ENCODE measurements around the gene GSTK1.
A peak's percentile ranks its signal among the peaks of the same experiment; 100 is the strongest.
"Not testable (repeated sequence)": the region's sequence is repeated elsewhere in the genome, so short reads cannot be mapped to it uniquely, and the experiment has no call there.

Gene GSTK1

GRCh38 chr7:143263266-143264195, at the start of gene GSTK1:
GSTK1 (plus strand) TSS chr7:143263441; CDS start chr7:143263514, 73 bp downstream.
- peak; percentile 69 for DNase-seq (ENCODE audit: low read depth, low spot score)

GRCh38 chr7:143213478-143213877, 49.8 kb upstream of the GSTK1 start:
- not testable (repeated sequence) for DNase-seq (ENCODE audit: low read depth, low spot score)

GRCh38 chr7:143214789-143215679, 48.2 kb upstream of the GSTK1 start:
- peak; percentile 24 for DNase-seq (ENCODE audit: low read depth, low spot score)

GRCh38 chr7:143216151-143216550, 47.1 kb upstream of the GSTK1 start:
- DNase-seq (ENCODE audit: low read depth, low spot score) = no peak

- DNase-seq (ENCODE audit: low read depth, low spot score) = no peak
These were observed 46.6 kb upstream of the GSTK1 start for GRCh38 chr7:143216686-143217085.

GRCh38 chr7:143217806-143218205, 45.4 kb upstream of the GSTK1 start:
- DNase-seq (ENCODE audit: low read depth, low spot score) = no peak

- DNase-seq (ENCODE audit: low read depth, low spot score) = no peak
These were observed 42.0 kb upstream of the GSTK1 start for GRCh38 chr7:143221286-143221685.

- no peak for DNase-seq (ENCODE audit: low read depth, low spot score)
These were observed 41.5 kb upstream of the GSTK1 start, which contains the start of gene TAS2R40 for GRCh38 chr7:143221737-143222136. TAS2R40 (plus strand) TSS chr7:143222037; CDS start chr7:143222079, 42 bp downstream.

- no peak for DNase-seq (ENCODE audit: low read depth, low spot score)
These were observed 40.5 kb upstream of the GSTK1 start for GRCh38 chr7:143222782-143223181.

GRCh38 chr7:143223784-143224183, 39.5 kb upstream of the GSTK1 start:
- DNase-seq (ENCODE audit: low read depth, low spot score) = no peak

GRCh38 chr7:143225047-143225446, 38.2 kb upstream of the GSTK1 start:
- no peak for DNase-seq (ENCODE audit: low read depth, low spot score)

GRCh38 chr7:143227806-143228205, 35.4 kb upstream of the GSTK1 start:
- DNase-seq (ENCODE audit: low read depth, low spot score) = no peak

GRCh38 chr7:143229054-143229790, 34.0 kb upstream of the GSTK1 start:
- DNase-seq (ENCODE audit: low read depth, low spot score) = no peak

- no peak for DNase-seq (ENCODE audit: low read depth, low spot score)
These were observed 32.4 kb upstream of the GSTK1 start for GRCh38 chr7:143230602-143231457.

- DNase-seq (ENCODE audit: low read depth, low spot score) = no peak
These were observed 29.3 kb upstream of the GSTK1 start for GRCh38 chr7:143233816-143234532.

GRCh38 chr7:143234533-143234875, 28.7 kb upstream of the GSTK1 start:
- no peak for DNase-seq (ENCODE audit: low read depth, low spot score)

GRCh38 chr7:143235561-143235960, 27.7 kb upstream of the GSTK1 start:
- no peak for DNase-seq (ENCODE audit: low read depth, low spot score)

GRCh38 chr7:143236408-143236990, 26.7 kb upstream of the GSTK1 start:
- DNase-seq (ENCODE audit: low read depth, low spot score) = no peak

GRCh38 chr7:143237366-143237765, 25.9 kb upstream of the GSTK1 start:
- no peak for DNase-seq (ENCODE audit: low read depth, low spot score)
